HepG2 (cell line): Measurements from ENCODE around the gene KCNIP4. TPM values are rescaled to one million over a fixed set of nuclear protein-coding genes. Genes with fewer than 3 reads are reported as not detected.

Experiments
- ATAC-seq: fragments of 200-7000 bp; cut with Tn5 transposase; 3 replicates; pipeline ENCODE4 v1.9.1; 2020; ENCODE audit warnings: mild to moderate bottlenecking, moderate library complexity
- BruUV-seq: library from RNA; stranded (reverse); fragments of 400-500 nt; replicated peaks from 2 replicates; lab custom pipeline; 2021; lab: Mats Ljungman, UMichigan
- CTCF ChIA-PET: fragments of 300-600 bp; formaldehyde crosslinking; extraction: SDS; loops from one replicate; lab custom pipeline; 2021; ENCODE audit warnings: low total read pairs, inconsistent platforms, low intra/inter-chr PET ratio; lab: Yijun Ruan, JAX
- POLR2A ChIA-PET: fragments of 350-600 bp; sonication (Branson Sonifier 250); formaldehyde crosslinking; loops from one replicate; lab custom pipeline; 2020; ENCODE audit warnings: antibody characterized with exemption, inconsistent platforms; lab: Yijun Ruan, JAX
- DNase-seq: peaks from one replicate; pipeline ENCODE4 v3.0.0-alpha.2; 2015; ENCODE audit warnings: low spot score
- FAIRE-seq: peaks from 3 replicates; lab custom pipeline; 2011; peaks lifted over from hg19 to GRCh38; lab: Jason Lieb, UNC
- H2AFZ ChIP-seq: one replicate; pipeline ENCODE4 v1.6.1; 2011; ENCODE audit warnings: low read length, inconsistent platforms
- H3K27ac ChIP-seq: fragments of 300-600 bp; 3 replicates; pipeline ENCODE4 v1.8.0; 2011; ENCODE audit warnings: mixed run types, mild to moderate bottlenecking, mixed read lengths, low read length, inconsistent platforms; ENCODE audit not compliant: insufficient read depth; ENCODE audit errors: extremely low read length
- H3K27me3 ChIP-seq, 2 experiments: fragments of 200-600 bp in 1 of 2; 2 replicates in 1 of 2; 3 replicates in 1 of 2; pipeline versions ENCODE4 v1.6.0 to v1.8.0; 2011; ENCODE audit warnings: low read length in 2 of 2, mild to moderate bottlenecking in 2 of 2, moderate library complexity in 2 of 2, inconsistent platforms in 1 of 2; ENCODE audit not compliant: insufficient read depth in 2 of 2, control insufficient read depth in 1 of 2
- H3K36me3 ChIP-seq, 2 experiments: fragments of 200-600 bp in 1 of 2; replicated peaks in 1 of 2; 2 replicates in 1 of 2; 3 replicates in 1 of 2; pipeline versions ENCODE4 v1.5.1 to v1.8.0; 2011; ENCODE audit warnings: low read length in 2 of 2, inconsistent platforms in 1 of 2; ENCODE audit not compliant: insufficient read depth in 2 of 2, control insufficient read depth in 1 of 2
- H3K4me1 ChIP-seq: 2 replicates; pipeline ENCODE4 v1.5.1; 2012; ENCODE audit warnings: low read length, inconsistent platforms; ENCODE audit not compliant: insufficient read depth
- H3K4me2 ChIP-seq: 2 replicates; pipeline ENCODE4 v1.6.0; 2011; ENCODE audit warnings: low read depth, low read length, inconsistent platforms
- H3K4me3 ChIP-seq, 3 experiments: fragments of 200-600 bp in 1 of 3; sonication (generic), shearing (Covaris generic) in 1 of 3; replicated peaks in 1 of 3; 2 replicates each; pipeline ENCODE4 v1.5.1; 2011 to 2016; ENCODE audit warnings: low read length in 3 of 3, inconsistent platforms in 2 of 3, low read depth in 2 of 3, mild to moderate bottlenecking in 2 of 3, control low read depth in 1 of 3, mixed read lengths in 1 of 3; ENCODE audit not compliant: insufficient read depth in 1 of 3
- H3K79me2 ChIP-seq: one replicate; pipeline ENCODE4 v1.6.1; 2011; ENCODE audit warnings: low read length, inconsistent platforms; ENCODE audit not compliant: insufficient read depth
- H3K9ac ChIP-seq: 2 replicates; pipeline ENCODE4 v1.6.0; 2011; ENCODE audit warnings: mild to moderate bottlenecking, low read depth, low read length, inconsistent platforms; ENCODE audit not compliant: insufficient read depth
- H3K9me3 ChIP-seq: 2 replicates; pipeline ENCODE4 v1.5.1; 2012; ENCODE audit warnings: mild to moderate bottlenecking, low read length
- H4K20me1 ChIP-seq: 2 replicates; pipeline ENCODE4 v1.6.0; 2011; ENCODE audit warnings: inconsistent platforms, mild to moderate bottlenecking, low read length, moderate library complexity; ENCODE audit not compliant: insufficient read depth
- EHMT2 ChIP-seq: fragments of 200-600 bp; sonication (generic); IDR thresholded peaks from 2 replicates; pipeline ENCODE4 v1.7.0; 2017; ENCODE audit warnings: antibody characterized with exemption, low read depth, low read length, borderline replicate concordance
- MAFF ChIP-seq: IDR thresholded peaks from 2 replicates; pipeline ENCODE4 v1.6.1; 2011; ENCODE audit warnings: low read depth, low read length, improper control_type of control experiment
- MAFK ChIP-seq, 2 experiments: IDR thresholded peaks in 1 of 2; conservative IDR thresholded peaks in 1 of 2; 2 replicates each; pipeline ENCODE4 v1.6.1; 2011; ENCODE audit warnings: improper control_type of control experiment in 2 of 2, low read length in 2 of 2
- NR2C2 ChIP-seq: sonication (generic); formaldehyde crosslinking; IDR thresholded peaks from 2 replicates; pipeline ENCODE4 v1.4.0; 2020; ENCODE audit warnings: missing genetic modification reagents, mild to moderate bottlenecking, moderate library complexity, borderline replicate concordance
- ZNF720 ChIP-seq: sonication (generic); formaldehyde crosslinking; IDR thresholded peaks from 2 replicates; pipeline ENCODE4 v1.4.0; 2020; ENCODE audit warnings: missing genetic modification reagents
- WGBS: methylation state at CpG from one replicate; pipeline ENCODE4 v1.1.6; 2017; ENCODE audit warnings: low lambda C conversion rate; 5-methylcytosine and 5-hydroxymethylcytosine counted together
- in situ Hi-C: cut with HindIII; loops from 2 replicates; pipeline ENCODE4 v1.10.0; 2017; ENCODE audit warnings: low pct_unique_long_range_greater_than_20kb; ENCODE audit not compliant: extremely low pct_ligation_motif_present
- intact Hi-C: fragments of 100-400 bp; cut with micrococcal nuclease; formaldehyde crosslinking; loops from one replicate; pipeline ENCODE4 v1.10.0; 2022; ENCODE audit not compliant: unreplicated experiment
- polyA plus RNA-seq, 8 experiments: library from polyadenylated mRNA; depleted of rRNA in 3 of 8; stranded (reverse) in 7 of 8; unstranded in 1 of 8; fragments of >200 nt; fragmentation: Illumina TruSeq in 4 of 8; extraction: Trizol in 4 of 8; gene quantifications; 2 replicates each; pipeline versions ENCODE4 v1.2.1 to v1.2.3, GENCODE V29; 2011 to 2016; ENCODE audit warnings: low read depth in 4 of 8, missing spikeins in 1 of 8, mixed read lengths in 1 of 8; ENCODE audit not compliant: insufficient read depth in 1 of 8
- total RNA-seq, 5 experiments: library from RNA; depleted of rRNA; stranded (reverse); fragments of >200 nt; fragmentation: Illumina TruSeq; extraction: Trizol; gene quantifications; 2 replicates each; pipeline ENCODE4 v1.2.3, GENCODE V29; 2016; ENCODE audit warnings: low read depth in 1 of 5

Gene KCNIP4
- total and polyA plus RNA-seq, 2 of the 13 experiments (the other 11 are each of a cell fraction or from before 2014, with no cell fraction given) = 0.09 TPM; not detected in 1

DNA sequence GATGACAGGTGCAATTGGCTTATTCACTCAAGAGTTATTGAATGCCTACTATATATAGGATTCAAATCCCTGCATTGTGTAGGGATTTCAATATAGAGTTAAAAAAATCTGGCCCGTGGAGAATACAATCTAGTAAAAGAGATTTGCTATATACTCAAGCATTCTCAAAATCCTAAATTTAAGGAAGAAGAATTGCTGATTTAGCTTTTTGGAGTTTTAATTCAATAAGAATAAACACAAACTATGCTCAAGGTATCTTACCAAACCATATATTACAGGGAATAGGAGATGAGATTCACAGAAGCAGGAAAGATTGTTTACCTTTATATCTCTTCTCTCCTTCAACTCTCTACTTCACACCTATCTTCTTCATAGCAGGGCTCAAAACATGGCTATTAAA, 771.5 kb downstream of the KCNIP4 start:
- no peak for DNase-seq
- Histone ChIP-seq H3K4me3 (no peak overlapping the region), H3K36me3 (no peaks in the 10 kb centered on the region), H4K20me1 (no peaks in the 10 kb centered on the region), H3K4me1 (no peaks in the 10 kb centered on the region), H3K27me3 (no peaks in the 10 kb centered on the region), H3K4me2 (no peak overlapping the region), H3K79me2 (no peaks in the 10 kb centered on the region), H3K27ac (no peak overlapping the region), H3K9me3 (peaks cover 55% of the 10 kb centered on the region), H2AFZ (no peak overlapping the region), H3K9ac (no peak overlapping the region)
- intact Hi-C loops (no loop called here), in situ Hi-C loops (no loop called here)
- CTCF ChIA-PET = no interaction called here
- no peak for FAIRE-seq
- BruUV-seq = no TSS peak
- POLR2A ChIA-PET = no interaction called here
- ATAC-seq = no peak
- 46% methylated on average over 1 of the region's 1 CpG for whole genome bisulfite sequencing
- TF ChIP-seq MAFF = peak; percentile 54
- peak; percentile 68 to 82 for TF ChIP-seq MAFK (conservative IDR thresholded peaks at IDR 0.05 in 1 of 2, IDR thresholded peaks at IDR 0.05 in 1 of 2; ENCODE audit: low read length in 2 of 2)
- TF ChIP-seq ZNF720 = no peak

DNA sequence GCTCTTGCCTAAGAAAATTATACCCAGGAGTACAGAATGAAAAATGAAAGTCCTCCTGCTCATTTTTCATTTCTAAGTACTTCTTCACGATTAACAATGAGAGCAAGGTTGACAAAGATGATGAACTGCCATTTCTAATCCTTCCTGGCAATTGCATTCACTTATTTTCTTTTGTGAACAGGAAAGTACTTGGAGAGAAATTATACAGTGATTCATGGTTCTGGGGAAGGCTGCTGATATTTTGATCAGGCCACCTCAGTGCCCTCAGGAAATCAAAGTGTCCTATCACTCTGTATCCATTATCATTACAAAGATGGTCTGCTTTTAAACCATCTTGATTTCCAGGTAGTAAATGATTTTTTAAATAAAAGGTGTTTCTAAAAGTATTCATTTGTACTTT, 780.9 kb downstream of the KCNIP4 start:
- DNase-seq = no peak
- Histone ChIP-seq H3K36me3 (no peaks in the 10 kb centered on the region), H2AFZ (no peak overlapping the region), H3K9me3 (peaks cover 33% of the 10 kb centered on the region), H3K4me3 (no peak overlapping the region), H3K27me3 (no peaks in the 10 kb centered on the region), H3K79me2 (no peaks in the 10 kb centered on the region), H4K20me1 (no peaks in the 10 kb centered on the region), H3K27ac (no peak overlapping the region), H3K9ac (no peak overlapping the region), H3K4me2 (no peak overlapping the region), H3K4me1 (no peaks in the 10 kb centered on the region)
- ChIA-PET CTCF (no interaction called here), POLR2A (no interaction called here)
- ATAC-seq = no peak
- in situ Hi-C loops = no loop called here
- no TSS peak for BruUV-seq
- TF ChIP-seq EHMT2 = no peak
- no peak for TF ChIP-seq NR2C2
- intact Hi-C loops = no loop called here
- WGBS = 3% methylated on average over 1 of the region's 1 CpG
- no peak for FAIRE-seq
